ENCODE results near the gene BCL2A1.

DNA sequence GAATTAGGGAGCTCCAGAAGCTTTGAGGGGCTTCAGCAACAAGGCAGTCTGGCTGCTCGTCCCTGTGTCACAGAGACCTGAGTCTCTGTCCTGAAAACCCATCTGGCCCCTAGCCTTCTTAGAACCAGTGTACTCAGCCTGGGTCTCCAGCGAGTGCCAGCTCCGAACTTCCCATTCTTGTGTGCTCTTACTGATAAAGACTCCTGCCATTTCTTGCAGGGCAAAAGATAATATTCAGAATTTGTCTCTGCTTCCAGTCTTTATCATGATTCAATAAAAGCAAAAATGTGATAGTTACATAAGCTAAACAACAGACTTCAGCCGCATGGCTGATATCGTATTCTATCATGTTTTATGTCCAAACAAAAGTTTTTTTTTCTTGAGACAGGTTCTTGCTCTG, 36.0 kb upstream of the BCL2A1 start:
- TF ChIP-seq, protein P1, sequence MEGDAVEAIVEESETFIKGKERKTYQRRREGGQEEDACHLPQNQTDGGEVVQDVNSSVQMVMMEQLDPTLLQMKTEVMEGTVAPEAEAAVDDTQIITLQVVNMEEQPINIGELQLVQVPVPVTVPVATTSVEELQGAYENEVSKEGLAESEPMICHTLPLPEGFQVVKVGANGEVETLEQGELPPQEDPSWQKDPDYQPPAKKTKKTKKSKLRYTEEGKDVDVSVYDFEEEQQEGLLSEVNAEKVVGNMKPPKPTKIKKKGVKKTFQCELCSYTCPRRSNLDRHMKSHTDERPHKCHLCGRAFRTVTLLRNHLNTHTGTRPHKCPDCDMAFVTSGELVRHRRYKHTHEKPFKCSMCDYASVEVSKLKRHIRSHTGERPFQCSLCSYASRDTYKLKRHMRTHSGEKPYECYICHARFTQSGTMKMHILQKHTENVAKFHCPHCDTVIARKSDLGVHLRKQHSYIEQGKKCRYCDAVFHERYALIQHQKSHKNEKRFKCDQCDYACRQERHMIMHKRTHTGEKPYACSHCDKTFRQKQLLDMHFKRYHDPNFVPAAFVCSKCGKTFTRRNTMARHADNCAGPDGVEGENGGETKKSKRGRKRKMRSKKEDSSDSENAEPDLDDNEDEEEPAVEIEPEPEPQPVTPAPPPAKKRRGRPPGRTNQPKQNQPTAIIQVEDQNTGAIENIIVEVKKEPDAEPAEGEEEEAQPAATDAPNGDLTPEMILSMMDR (conservative IDR thresholded peaks at IDR 0.05; ENCODE audit: low read depth, low read length): no peak
- no peak for TF ChIP-seq EZH2phosphoT487 (IDR thresholded peaks at IDR 0.05; ENCODE audit: borderline replicate concordance, low read length)
